K562 (cell line): ENCODE data around the gene MYO3B. TPM values are rescaled to one million over a fixed set of nuclear protein-coding genes. Genes with fewer than 3 reads are reported as not detected.

Source experiments
- ARHGAP35 ChIP-seq: fragments of 450-650 bp; IDR thresholded peaks from 2 replicates; pipeline ENCODE4 v1.6.1; 2018; ENCODE audit not compliant: partially characterized antibody
- BRCA1 ChIP-seq, 2 experiments: fragments of 450-650 bp in 1 of 2; sonication (generic) in 1 of 2; formaldehyde crosslinking in 1 of 2; IDR thresholded peaks; 2 replicates each; pipeline versions ENCODE4 v1.5.0 to v1.6.1; 2017 to 2020; ENCODE audit warnings: mild to moderate bottlenecking in 1 of 2, missing genetic modification reagents in 1 of 2
- CCNT2 ChIP-seq: IDR thresholded peaks from 2 replicates; pipeline ENCODE4 v1.6.1; 2011; ENCODE audit warnings: borderline replicate concordance, low read depth, mild to moderate bottlenecking, moderate library complexity, mixed read lengths, low read length; ENCODE audit not compliant: insufficient read length; ENCODE audit errors: extremely low read depth
- CREM ChIP-seq: IDR thresholded peaks from 2 replicates; pipeline ENCODE4 v1.6.1; 2014; ENCODE audit warnings: antibody characterized with exemption, low read depth
- DPF2 ChIP-seq: fragments of 450-650 bp; IDR thresholded peaks from 2 replicates; pipeline ENCODE4 v1.6.1; 2016
- E2F3 ChIP-seq: fragments of 250-450 bp; sonication (Bioruptor Pico); IDR thresholded peaks from 2 replicates; pipeline ENCODE4 v1.4.0; 2020; ENCODE audit warnings: mild to moderate bottlenecking
- EZH2 ChIP-seq: IDR thresholded peaks from 2 replicates; pipeline ENCODE4 v1.6.1; 2012; ENCODE audit warnings: low read depth, mild to moderate bottlenecking, inconsistent platforms, low read length, borderline replicate concordance
- GABPB2 ChIP-seq: fragments of 250-450 bp; sonication (Bioruptor Pico); conservative IDR thresholded peaks from 2 replicates; pipeline ENCODE4 v1.5.1; 2021; ENCODE audit warnings: mild to moderate bottlenecking
- MED1 ChIP-seq: sonication (generic); formaldehyde crosslinking; IDR thresholded peaks from 2 replicates; pipeline ENCODE4 v1.8.1; 2023; ENCODE audit warnings: missing genetic modification reagents, borderline replicate concordance
- MEIS2 ChIP-seq: fragments of 450-650 bp; IDR thresholded peaks from 2 replicates; pipeline ENCODE4 v1.6.1; 2014; ENCODE audit warnings: mild to moderate bottlenecking; ENCODE audit not compliant: partially characterized antibody
- NCOA4 ChIP-seq: fragments of 450-650 bp; IDR thresholded peaks from 2 replicates; pipeline ENCODE4 v1.6.1; 2018; ENCODE audit warnings: mild to moderate bottlenecking; ENCODE audit not compliant: partially characterized antibody
- PREB ChIP-seq: sonication (generic); formaldehyde crosslinking; IDR thresholded peaks from 2 replicates; pipeline ENCODE4 v1.8.1; 2023; ENCODE audit warnings: mild to moderate bottlenecking, missing genetic modification reagents
- RAD21 ChIP-seq, 2 experiments: fragments of 250-450 bp in 1 of 2; fragments of 450-650 bp in 1 of 2; sonication (Bioruptor Pico) in 1 of 2; formaldehyde crosslinking in 1 of 2; IDR thresholded peaks in 1 of 2; conservative IDR thresholded peaks in 1 of 2; 2 replicates each; pipeline versions ENCODE4 v1.4.0 to v1.8.0; 2020 to 2022; ENCODE audit warnings: mild to moderate bottlenecking in 2 of 2, moderate library complexity in 1 of 2
- RBM25 ChIP-seq: fragments of 200-400 bp; formaldehyde crosslinking; IDR thresholded peaks from 2 replicates; pipeline ENCODE4 v1.6.1; 2018; ENCODE audit warnings: low read length, low read depth, moderate library complexity; ENCODE audit not compliant: severe bottlenecking
- SMARCA5 ChIP-seq: fragments of 450-650 bp; IDR thresholded peaks from 2 replicates; pipeline ENCODE4 v1.6.1; 2016
- TRIM24 ChIP-seq, 2 experiments: fragments of 450-650 bp; IDR thresholded peaks; 2 replicates each; pipeline ENCODE4 v1.6.1; 2016
- ZFP1 ChIP-seq: fragments of 450-650 bp; formaldehyde crosslinking; IDR thresholded peaks from 2 replicates; pipeline ENCODE4 v1.4.0; 2020; ENCODE audit warnings: mild to moderate bottlenecking, mixed read lengths
- ZKSCAN1 ChIP-seq: fragments of 150-350 bp; IDR thresholded peaks from 2 replicates; pipeline ENCODE4 v1.6.1; 2016; ENCODE audit warnings: low read depth, low read length
- ZNF165 ChIP-seq: fragments of 250-450 bp; sonication (Bioruptor Pico); IDR thresholded peaks from 2 replicates; pipeline ENCODE4 v1.4.0; 2020; ENCODE audit warnings: borderline replicate concordance
- ZNF384 ChIP-seq: IDR thresholded peaks from 2 replicates; pipeline ENCODE4 v1.6.1; 2012; ENCODE audit warnings: low read depth, low read length, improper control_type of control experiment
- ZNF41 ChIP-seq: fragments of 250-450 bp; sonication (Bioruptor Pico); conservative IDR thresholded peaks from 2 replicates; pipeline ENCODE4 v1.4.0; 2020; ENCODE audit warnings: mild to moderate bottlenecking
- ZNF699 ChIP-seq: fragments of 250-450 bp; sonication (Bioruptor Pico); IDR thresholded peaks from 2 replicates; pipeline ENCODE4 v1.8.0; 2021; ENCODE audit warnings: mild to moderate bottlenecking, moderate library complexity; ENCODE audit not compliant: insufficient replicate concordance
- ZZZ3 ChIP-seq: fragments of 450-650 bp; IDR thresholded peaks from 2 replicates; pipeline ENCODE4 v1.6.1; 2016; ENCODE audit warnings: antibody characterized with exemption, mild to moderate bottlenecking, moderate library complexity
- polyA plus RNA-seq, 8 experiments: library from polyadenylated mRNA; depleted of rRNA in 4 of 8; stranded (reverse) in 5 of 8; unstranded in 3 of 8; fragments of >200 nt; fragmentation: Nextera tagmentation in 2 of 8; fragmentation: Illumina TruSeq in 1 of 8; extraction: Ambion mirVana in 2 of 8; extraction: Trizol in 1 of 8; gene quantifications; 2 replicates each; pipeline versions ENCODE4 v1.2.1 to v1.2.3, GENCODE V29; 2011 to 2014; ENCODE audit warnings: inconsistent platforms in 1 of 8, missing spikeins in 1 of 8
- total RNA-seq, 7 experiments: library from RNA; depleted of rRNA in 6 of 7; stranded (reverse); fragments of >200 nt in 6 of 7; fragmentation: Illumina TruSeq in 2 of 7; extraction: Trizol in 2 of 7; gene quantifications; 2 replicates each; pipeline versions ENCODE4 v1.2.1 to v1.2.3, GENCODE V29; 2011 to 2021; ENCODE audit warnings: low replicate concordance in 1 of 7
- TF ChIP-seq, protein P1 (sequence below): sonication (generic); formaldehyde crosslinking; IDR thresholded peaks from 2 replicates; pipeline ENCODE4 v1.8.0; 2022; ENCODE audit warnings: mild to moderate bottlenecking, missing genetic modification reagents, borderline replicate concordance
- TF ChIP-seq, protein P2 (sequence below): conservative IDR thresholded peaks from 2 replicates; pipeline ENCODE4 v1.6.1; 2011; ENCODE audit warnings: low read depth, mild to moderate bottlenecking, low read length; ENCODE audit not compliant: control insufficient read depth
- TF ChIP-seq, protein P3 (sequence below): sonication (generic); formaldehyde crosslinking; IDR thresholded peaks from 2 replicates; pipeline ENCODE4 v1.8.0; 2022; ENCODE audit warnings: mild to moderate bottlenecking, missing genetic modification reagents

Gene MYO3B
- total and polyA plus RNA-seq, 9 of the 15 experiments (the other 6 are each of a cell fraction or from before 2014, with no cell fraction given) = 2.7 to 6.5 (median 3.6) TPM

DNA sequence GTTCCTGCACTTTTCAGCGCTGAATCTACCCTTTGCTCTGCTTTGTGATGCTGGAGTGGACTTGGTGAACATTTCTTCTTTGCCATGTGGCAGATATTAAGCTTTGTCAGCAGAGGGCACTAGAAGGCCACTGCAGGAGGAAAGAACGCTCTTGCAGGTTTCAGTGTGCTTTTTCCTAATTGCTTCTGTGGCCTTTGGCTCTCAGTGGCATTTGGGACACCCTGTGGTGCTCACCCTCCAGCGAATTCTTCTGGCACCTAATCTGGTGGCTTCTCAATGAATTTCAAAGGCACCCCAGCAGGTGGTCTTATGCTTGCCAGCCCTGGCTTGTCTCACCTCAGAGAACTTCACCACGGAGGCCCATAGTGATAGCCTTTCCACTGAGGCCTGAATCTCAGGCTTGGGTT, 146.7 kb downstream of the MYO3B start (continued):
- TF ChIP-seq PREB (CRISPR knock-in tag) = no peak
- TF ChIP-seq NCOA4 = no peak
- no peak for TF ChIP-seq E2F3 (CRISPR knock-in tag)
- TF ChIP-seq ZKSCAN1 = 0 out of 2 replicates have a peak, but pooled peaks have one; percentile 32
- TF ChIP-seq DPF2 = peak; percentile 13; the same call in 1 of the 2 replicates
- no peak for TF ChIP-seq CCNT2
- no peak for TF ChIP-seq MEIS2
- TF ChIP-seq EZH2 = no peak
- peak; percentile 32; the same call in 1 of the 2 replicates for TF ChIP-seq ZNF384
- no peak for TF ChIP-seq ZNF699 (CRISPR knock-in tag)
- TF ChIP-seq MED1 (CRISPR knock-in tag) = no peak
- no peak for TF ChIP-seq BRCA1 (IDR thresholded peaks at IDR 0.05)
- no peak for TF ChIP-seq BRCA1 (CRISPR knock-in tag; IDR thresholded peaks at IDR 0.05)
- 0 out of 2 replicates have a peak, but pooled peaks have one; percentile 49 for TF ChIP-seq ZNF41 (CRISPR knock-in tag)
- TF ChIP-seq TRIM24 (IDR thresholded peaks at IDR 0.05) = no peak
- peak; percentile 65 for TF ChIP-seq CREM
- no peak for TF ChIP-seq GABPB2 (CRISPR knock-in tag)
- TF ChIP-seq ZZZ3 = no peak
- no peak for TF ChIP-seq SMARCA5
- TF ChIP-seq, protein P1, sequence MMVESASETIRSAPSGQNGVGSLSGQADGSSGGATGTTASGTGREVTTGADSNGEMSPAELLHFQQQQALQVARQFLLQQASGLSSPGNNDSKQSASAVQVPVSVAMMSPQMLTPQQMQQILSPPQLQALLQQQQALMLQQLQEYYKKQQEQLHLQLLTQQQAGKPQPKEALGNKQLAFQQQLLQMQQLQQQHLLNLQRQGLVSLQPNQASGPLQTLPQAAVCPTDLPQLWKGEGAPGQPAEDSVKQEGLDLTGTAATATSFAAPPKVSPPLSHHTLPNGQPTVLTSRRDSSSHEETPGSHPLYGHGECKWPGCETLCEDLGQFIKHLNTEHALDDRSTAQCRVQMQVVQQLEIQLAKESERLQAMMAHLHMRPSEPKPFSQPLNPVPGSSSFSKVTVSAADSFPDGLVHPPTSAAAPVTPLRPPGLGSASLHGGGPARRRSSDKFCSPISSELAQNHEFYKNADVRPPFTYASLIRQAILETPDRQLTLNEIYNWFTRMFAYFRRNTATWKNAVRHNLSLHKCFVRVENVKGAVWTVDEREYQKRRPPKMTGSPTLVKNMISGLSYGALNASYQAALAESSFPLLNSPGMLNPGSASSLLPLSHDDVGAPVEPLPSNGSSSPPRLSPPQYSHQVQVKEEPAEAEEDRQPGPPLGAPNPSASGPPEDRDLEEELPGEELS (CRISPR knock-in tag) = no peak
- TF ChIP-seq RBM25 = no peak
- TF ChIP-seq ZFP1 = no peak
- TF ChIP-seq ZNF165 (CRISPR knock-in tag) = no peak
- TF ChIP-seq, protein P2, sequence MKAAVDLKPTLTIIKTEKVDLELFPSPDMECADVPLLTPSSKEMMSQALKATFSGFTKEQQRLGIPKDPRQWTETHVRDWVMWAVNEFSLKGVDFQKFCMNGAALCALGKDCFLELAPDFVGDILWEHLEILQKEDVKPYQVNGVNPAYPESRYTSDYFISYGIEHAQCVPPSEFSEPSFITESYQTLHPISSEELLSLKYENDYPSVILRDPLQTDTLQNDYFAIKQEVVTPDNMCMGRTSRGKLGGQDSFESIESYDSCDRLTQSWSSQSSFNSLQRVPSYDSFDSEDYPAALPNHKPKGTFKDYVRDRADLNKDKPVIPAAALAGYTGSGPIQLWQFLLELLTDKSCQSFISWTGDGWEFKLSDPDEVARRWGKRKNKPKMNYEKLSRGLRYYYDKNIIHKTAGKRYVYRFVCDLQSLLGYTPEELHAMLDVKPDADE = no peak
- TF ChIP-seq ARHGAP35 = no peak
- TF ChIP-seq, protein P3, sequence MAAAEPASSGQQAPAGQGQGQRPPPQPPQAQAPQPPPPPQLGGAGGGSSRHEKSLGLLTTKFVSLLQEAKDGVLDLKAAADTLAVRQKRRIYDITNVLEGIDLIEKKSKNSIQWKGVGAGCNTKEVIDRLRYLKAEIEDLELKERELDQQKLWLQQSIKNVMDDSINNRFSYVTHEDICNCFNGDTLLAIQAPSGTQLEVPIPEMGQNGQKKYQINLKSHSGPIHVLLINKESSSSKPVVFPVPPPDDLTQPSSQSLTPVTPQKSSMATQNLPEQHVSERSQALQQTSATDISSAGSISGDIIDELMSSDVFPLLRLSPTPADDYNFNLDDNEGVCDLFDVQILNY (CRISPR knock-in tag) = 0 out of 2 replicates have a peak, but pooled peaks have one; percentile 47
- TF ChIP-seq RAD21 (CRISPR knock-in tag; conservative IDR thresholded peaks at IDR 0.05 in 1 of 2, IDR thresholded peaks at IDR 0.05 in 1 of 2) = peak; percentile 99
